NCI-H2171 treated with DMSO at 0.1 percent for 48 hours (cell line): ENCODE results near the gene KBTBD3.

ENCODE experiments used
- DNase-seq: peaks from one replicate; lab custom pipeline; 2025; lab: John Stamatoyannopoulos, UW

The KBTBD3 gene

GRCh38 chr11:106076919-106077608, at the start of gene KBTBD3:
KBTBD3 (minus strand) TSS chr11:106077347; CDS start chr11:106059097, 18,250 bp downstream.
- peak; percentile 93 for DNase-seq

- no peak for DNase-seq
Measured at GRCh38 chr11:106121570-106122320, 44.6 kb upstream of the KBTBD3 start.

DNA sequence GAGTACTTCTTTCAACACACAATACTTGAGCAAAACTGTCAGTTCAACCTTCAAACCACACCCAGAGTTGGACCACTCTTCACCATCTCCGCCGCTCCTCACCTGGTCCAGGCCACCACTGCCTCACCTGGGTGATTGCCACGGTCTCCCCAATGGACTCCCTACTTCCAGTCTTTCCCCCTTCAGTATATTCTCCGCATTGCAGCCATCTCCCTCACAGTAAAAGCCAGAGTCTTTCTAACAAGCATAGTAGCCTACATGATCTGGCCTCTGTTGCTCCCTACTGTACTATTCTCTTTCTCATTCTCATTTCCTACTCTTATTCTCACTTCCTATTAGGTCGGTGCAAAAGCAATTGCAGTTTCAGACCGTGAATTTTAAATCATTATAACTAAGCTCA, 28.8 kb upstream of the KBTBD3 start:
- DNase-seq: no peak

GRCh38 chr11:106101819-106102218, 24.7 kb upstream of the KBTBD3 start:
- no peak for DNase-seq

DNA sequence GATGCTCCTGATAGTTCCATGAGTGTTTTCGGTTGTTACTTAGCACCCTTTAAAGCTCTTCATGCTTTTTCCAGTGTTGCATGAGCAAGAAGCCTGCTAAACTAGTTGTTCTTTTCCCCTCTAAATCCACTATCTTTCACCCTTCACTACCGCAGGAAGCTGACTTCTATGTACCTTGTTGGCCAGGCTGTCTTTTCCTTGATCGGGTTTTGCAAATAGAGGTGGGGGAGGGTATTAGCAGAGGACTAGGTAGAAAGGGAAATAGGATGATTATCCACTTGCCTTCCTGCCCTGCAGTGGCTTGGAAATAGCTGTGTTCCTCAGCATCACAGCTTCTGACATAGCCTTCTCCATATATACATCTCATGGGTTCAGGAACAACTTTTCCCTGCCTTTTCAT, 24.2 kb upstream of the KBTBD3 start:
- DNase-seq: no peak

DNA sequence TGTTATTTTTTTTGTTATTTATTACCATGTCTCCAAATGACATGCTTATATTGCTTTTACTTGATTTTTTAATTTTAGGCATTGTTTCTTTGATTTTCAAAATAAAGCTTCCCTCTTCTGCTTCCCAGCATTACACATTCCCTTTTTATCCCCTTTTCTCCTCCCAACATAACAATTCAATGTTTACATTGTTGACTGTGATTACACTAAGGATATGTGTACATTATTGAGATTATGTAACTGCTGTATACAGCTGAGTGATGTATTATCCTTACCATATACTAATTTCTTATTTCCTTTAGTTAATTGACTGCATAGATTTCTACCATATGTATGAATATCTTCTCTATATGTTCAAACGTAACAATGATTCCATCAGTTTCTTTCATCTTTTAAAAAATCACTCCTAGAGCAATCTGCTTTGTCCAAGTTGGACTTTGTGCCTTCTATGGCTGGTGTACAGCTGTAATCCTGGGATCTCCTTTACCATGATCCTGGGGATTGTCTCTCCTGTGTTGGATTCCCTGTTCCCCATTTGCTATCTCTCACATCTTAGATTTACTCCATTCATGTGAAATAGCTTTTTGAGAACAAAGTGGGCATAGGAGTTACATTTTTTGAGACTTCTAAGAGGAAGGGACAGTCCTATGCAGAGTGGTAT, 21.9 kb upstream of the KBTBD3 start:
- no peak for DNase-seq

GRCh38 chr11:106092446-106092845, 15.3 kb upstream of the KBTBD3 start:
- no peak for DNase-seq

DNA sequence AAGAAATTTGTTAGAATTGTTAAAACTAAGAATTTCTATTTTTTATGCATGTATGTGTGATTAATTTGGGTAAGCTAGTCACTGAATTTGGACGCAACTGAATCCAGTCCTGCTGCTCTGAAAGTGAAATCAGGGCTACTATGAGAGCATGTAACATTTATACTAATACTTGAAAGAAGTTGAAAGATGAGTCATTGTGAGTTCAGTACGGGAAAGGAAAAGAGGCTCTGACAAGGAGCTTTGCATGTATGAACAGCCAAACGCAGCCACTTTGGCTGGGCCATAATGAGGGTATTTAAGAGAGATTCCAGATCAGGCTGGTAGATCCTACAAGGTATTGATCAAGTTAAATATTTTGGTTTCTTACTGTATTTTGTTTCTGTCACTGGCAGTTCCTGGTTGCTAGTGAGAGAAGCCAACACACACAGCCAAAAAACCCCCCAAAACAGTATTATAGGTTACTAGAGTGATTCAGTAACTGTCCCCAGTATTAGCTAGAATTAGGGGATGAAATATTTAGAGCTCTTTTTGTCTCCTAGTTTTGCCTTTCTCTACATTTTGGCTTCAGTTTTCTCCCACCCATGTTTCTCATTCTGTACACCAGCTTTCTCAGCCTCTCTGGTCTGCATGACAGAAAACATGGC, 14.5 kb upstream of the KBTBD3 start:
- no peak for DNase-seq

DNA sequence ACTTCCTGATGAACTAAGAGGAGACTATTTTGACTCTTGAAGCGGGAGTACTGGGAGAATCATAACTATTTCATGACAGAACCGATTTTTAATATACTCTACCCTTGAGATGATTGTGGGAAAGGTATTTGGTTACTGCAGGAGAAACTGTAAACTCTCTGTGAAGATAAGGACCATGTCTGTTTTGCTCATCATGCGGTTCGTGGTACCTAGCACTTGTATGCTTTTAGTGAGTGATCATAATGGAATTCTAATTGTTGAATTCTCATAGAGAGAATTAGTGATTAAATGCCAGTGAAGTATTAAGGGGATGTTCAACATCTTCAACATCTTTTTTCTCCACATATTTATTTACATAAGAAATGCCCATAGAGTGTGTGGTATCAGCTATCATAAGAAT, 11.7 kb upstream of the KBTBD3 start:
- DNase-seq: no peak

- peak; percentile 22 for DNase-seq
Measured at GRCh38 chr11:106087815-106088435, 10.8 kb upstream of the KBTBD3 start.

DNA sequence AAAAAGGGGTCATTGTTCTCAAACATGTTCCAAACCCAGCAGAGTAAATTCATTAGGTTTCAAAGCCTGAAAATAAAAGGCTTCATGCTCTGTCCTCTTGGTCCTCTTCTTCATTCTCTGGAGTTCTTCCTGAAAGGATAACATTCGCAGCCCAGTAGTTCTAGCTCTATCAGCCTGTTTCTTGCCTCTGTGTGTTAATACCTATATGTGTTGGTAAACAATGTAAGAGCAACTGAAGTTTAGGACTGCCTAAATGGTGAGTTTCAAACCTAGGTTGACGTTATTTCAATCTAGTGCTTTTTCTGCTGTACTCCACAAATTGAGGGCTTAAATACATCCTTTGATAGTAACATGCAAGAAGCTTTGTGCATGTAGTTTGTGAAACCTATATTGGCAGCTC, 9.7 kb upstream of the KBTBD3 start:
- DNase-seq: no peak

DNA sequence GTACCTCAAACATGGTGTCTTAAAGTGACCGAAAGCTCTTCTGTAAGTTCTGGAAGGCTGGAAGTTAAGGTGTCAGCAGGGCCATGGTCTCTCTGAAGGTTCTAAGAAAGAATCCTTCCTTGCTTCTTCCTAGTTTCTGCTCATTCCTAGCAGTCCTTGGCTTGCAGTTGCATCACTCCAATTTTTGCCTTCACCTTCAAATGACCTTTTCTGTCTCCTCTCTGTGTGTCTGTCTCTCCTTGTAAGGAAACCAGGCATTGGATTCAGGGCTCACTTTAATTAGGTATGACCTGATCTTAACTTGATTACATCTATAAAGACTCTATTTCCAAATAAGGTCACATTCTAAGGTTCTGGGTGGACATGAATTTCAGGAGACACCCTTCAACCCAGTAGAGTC, 9.0 kb upstream of the KBTBD3 start:
- no peak for DNase-seq

GRCh38 chr11:106082096-106082495, 4.9 kb upstream of the KBTBD3 start:
- no peak for DNase-seq

GRCh38 chr11:106077609-106078455, 685 bp upstream of the KBTBD3 start, which contains the start of gene AASDHPPT:
AASDHPPT (plus strand) TSS chr11:106077662; CDS start chr11:106077711, 49 bp downstream.
- DNase-seq: peak; percentile 54

GRCh38 chr11:106076171-106076918, 802 bp downstream of the KBTBD3 start:
- no peak for DNase-seq

DNA sequence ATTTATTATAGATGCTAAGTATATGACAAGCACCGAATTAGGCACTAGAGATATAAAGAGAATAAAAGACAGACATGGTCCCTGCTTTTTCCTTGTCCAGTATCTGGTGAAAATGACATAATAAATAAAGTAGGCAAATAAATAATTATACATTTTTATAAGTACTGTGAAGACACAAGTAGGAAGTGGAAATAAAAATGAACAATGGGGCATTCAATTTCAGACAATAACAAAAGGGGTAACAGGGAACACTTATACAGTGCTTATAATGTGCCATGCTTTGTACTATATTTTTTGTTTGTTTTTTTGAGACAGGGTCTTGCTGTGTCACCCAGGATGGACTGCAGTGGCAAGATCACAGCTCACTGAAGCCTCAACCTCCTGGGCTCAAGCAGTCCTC, 4.3 kb downstream of the KBTBD3 start:
- DNase-seq: no peak

GRCh38 chr11:106070606-106071005, 6.5 kb downstream of the KBTBD3 start:
- no peak for DNase-seq

- DNase-seq: no peak
Measured at GRCh38 chr11:106063009-106063408, 14.1 kb downstream of the KBTBD3 start.

DNA sequence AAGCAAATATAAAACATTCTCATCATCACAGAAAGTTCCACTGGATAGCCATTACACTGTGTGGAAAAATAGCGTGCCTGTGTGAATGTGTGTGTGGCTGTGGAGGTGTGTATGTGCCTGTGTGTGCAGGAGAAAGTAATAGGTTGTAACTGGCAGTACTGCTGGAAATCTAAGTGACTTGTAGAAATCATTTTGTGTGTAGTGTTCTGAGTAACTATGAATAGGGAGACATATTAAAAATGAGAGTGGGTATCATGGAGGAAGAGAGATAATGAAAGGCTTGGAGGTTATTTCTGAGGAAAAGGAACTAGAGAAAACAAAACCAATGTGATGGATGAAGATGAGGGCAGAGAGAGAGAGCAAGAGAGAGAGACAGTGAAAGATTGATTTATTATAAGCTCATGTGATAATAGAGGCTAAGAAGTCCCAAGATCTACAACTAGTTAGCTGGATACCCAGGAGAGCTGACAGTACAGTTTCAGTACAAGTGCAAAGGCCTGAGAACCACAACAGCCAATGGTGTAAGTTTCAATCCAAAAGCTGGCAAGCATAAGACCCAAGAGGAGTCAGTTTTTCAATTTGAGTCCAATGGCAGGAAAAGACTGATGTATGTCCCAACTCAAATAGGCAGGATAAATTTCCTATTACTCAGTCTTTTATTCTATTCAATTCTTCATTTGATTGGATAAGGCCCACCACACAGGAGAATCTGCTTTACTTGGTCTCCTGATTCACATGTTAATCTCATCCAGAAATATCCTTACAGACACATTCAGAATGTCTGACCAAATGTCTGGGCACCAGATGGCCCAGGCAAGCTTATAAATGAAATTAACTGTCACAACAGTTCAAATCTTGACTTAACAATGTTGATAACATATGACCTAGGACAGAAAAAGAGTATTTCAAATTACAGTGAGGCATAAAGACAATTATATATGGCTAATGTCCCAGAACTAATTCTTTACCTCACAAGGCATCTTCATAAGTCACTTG, 14.9 kb downstream of the KBTBD3 start:
- DNase-seq: no peak
